ENCODE results near the gene SLIT3.

Gene SLIT3

DNA sequence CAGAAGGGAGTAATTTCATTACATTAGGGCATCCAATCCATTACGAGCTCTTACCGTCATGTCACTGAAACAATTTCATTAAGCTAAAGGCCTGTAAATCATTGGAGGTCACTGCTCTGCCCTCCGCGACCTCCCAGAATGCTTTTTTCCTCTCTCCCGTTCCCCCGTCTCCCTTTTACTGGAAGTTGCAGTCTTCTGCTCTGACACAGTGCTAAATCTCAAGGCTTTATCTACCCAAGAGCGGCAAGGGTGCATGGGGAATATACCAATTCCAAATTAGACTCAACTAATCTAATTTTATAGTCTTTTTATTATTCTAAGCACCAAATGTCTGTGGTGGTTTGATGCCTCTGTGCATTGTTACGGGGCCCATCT lies 456.0 kb downstream of the SLIT3 start:
- no peak for DNase-seq (ENCODE audit: low read depth in 4 of 4, low spot score in 1 of 4)

DNA sequence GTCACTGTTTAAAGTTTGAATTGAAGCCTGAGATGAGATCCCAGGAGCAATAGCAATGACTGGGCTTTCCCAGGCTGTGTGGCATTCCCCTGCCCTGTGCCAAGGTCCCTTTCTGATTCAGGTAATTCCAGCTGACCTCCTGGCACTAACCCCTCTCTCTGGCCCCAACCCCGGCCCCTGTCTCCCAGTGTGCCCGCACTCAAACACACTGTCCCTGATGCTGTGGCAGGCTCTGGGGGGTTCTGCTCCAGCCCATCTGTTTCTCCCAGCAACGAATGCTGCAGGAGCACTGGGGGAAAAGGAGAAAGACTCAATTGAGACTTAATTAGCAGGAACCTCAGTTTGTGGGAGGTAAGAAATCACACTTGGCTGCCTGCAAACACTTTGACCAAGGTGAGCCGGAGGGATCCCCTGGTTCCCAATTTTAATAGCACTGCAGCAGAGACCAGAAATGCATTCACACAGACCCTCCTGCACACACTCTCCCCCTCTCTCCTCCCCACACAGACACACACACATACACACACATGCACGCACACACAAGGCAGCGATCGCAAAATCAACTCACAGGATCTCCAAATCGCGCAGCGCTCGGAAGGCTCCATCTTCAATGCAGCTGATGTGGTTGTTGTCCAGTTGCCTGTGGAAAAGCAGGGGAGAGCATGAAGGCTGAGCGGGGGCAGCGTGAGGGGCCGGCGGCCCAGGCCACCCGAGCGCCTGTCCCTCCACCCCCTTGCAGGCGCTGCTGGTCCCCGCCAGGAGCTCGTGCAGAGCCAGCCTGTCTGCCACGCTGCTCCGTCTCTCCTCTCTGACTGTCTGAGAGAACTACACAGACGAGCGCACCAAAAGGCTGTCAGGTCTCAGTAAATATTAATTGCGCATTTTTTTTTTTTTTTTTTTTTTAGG lies 456.7 kb downstream of the SLIT3 start:
- DNase-seq (ENCODE audit: low read depth in 4 of 4, low spot score in 1 of 4) = no peak

DNA sequence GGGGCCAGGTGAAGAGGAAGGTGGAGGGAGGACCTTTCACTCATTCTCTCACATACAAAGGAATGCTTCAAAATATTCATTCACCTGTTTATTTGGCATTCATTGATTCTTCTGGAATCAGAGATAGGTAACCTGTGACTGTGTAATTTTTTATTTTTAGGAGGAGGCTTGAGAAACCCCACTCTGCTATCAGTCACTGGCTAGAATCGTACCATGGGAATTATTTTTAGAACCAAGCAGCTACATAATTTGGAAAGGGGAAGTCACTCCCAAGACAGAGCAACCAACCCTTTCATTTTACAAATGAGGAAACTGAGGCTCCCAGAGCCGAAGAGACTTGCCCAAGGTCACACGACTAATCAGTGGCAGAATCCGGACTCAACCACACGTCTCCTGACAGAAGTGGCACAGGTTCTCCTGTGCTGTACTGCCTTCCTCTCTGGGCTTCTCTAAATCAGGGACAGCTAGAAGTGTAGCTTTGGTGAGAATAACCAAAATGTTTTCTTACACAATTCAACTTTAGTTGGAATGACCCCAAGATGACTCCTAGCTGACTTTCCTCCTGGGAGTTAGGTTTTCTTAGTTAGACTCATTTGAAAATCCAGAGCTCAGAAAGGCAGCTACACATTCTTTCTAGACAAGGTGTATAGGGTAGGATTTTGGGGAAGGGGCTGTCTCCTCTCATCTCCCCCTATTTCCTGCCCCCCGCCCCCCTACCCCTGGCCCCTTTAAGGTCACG lies 457.5 kb downstream of the SLIT3 start:
- DNase-seq (ENCODE audit: low read depth in 4 of 4, low spot score in 1 of 4) = no peak

DNA sequence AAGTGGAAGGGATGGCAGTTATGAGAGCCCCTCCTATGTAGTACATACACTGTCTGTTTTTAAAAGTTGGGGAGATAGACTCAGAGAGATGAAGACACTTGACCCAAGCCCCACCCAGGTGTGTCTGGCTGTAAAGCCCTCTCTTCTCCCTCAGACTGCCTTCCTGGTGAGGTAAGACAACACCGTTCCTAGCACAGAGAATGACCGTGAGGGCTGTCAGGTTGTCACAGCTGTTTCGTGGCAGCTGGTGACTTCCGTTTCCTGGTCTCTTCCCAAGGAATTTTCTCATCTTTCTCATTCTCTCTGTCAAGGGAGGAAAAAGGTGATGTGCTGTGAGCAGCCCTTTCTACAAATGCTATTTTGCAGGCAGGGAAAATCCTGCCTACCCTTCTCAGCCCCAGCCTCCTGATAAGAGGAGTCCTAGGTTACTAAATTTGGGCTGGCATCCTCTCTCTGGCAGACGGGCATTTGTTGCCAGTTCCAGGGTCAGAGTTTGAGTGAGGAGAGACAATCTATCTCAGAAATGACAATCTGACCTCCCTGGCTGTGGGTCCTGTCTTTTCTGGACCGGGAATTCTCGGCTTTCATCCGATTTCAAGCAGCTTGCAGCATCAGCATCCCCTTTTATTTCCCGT lies 458.3 kb downstream of the SLIT3 start:
- no peak for DNase-seq (ENCODE audit: low read depth in 4 of 4, low spot score in 1 of 4)

DNA sequence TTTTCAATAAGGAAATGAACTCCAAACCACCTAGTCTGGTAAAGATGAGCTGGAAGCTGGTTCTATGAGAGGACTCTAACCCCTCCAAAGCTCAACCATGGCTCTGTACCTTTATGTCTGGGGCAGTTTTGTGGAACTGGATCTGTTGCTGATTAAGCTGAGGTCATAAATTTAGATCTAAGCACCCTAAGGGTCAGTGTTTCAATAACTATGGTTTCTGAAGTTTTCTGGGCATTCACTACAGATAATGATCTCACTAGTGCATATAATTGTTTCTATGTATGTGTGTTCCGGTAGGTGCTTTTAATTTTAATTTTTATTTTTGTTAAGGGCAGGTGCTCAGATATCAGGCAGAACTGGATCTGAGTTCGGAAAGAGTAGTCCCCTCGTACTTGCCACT lies 463.1 kb downstream of the SLIT3 start:
- no peak for DNase-seq (ENCODE audit: low read depth in 4 of 4, low spot score in 1 of 4)

DNA sequence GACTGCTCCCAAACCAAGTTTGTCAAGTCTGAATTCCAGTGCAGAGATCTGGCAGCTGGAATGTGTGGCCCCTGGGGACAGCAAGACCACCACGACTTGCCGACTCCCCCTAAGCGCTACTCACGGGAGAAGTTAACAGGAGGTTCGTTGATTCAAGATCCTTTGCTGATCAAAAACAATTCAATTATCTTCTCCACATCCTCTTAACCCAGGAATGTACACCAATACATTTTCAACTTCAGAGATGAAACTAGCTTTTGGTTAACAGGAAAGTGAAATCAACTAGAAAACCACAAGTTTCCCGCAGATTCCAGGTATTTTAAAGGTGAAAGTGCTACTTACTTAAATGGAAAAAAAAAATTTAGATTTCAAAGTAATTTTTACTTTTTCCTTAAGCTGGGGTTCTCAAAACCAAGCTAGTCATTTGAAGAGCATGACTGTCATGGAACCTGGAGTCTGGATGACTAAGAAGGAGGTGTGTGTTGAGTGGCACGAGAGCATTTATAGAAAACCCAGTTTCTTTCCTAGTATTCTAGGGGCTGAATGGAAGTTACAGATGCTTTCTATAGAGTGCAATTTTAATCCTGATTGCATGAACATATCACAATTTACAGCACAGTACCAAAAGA lies 464.2 kb downstream of the SLIT3 start:
- no peak for DNase-seq (ENCODE audit: low read depth in 4 of 4, low spot score in 1 of 4)

DNA sequence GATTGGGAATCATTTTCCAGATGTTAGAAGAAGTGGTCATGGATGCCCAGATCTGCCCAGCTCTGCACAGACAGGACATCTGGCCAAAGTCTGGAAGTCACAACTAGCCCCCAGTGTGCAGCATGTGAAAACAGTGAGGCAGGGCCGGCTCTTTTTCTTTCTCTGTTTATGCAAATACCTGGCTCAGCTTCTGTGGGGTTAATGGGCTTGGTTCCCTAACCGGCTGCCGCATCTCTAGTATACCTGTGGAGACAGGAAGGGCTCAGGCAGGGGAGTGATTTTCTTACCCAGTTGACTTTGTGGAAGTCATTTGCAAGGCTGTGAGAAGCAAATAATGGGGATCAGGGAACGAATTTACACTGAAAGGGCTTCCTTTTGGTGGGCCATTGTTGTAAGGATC lies 467.0 kb downstream of the SLIT3 start:
- no peak for DNase-seq (ENCODE audit: low read depth in 4 of 4, low spot score in 1 of 4)

DNA sequence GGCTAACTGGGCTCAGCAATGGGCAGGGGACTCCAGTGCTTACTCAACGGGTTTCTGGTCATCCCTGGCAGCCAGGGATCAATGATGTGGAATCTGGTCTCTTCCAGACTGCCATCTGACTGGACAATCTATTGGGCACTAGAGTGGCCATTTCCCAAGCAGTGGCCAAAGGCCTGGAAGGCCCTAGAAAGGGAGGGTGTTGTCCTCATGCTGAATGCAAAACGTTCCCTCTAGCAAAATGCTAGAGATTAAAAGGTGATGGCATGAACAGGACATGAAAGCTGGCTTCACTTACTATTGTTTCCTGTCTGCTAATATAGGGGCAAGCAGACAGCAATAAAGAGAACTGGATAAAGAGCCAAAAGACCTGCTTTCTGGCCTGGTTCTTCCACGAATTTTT lies 467.6 kb downstream of the SLIT3 start:
- no peak for DNase-seq (ENCODE audit: low read depth in 4 of 4, low spot score in 1 of 4)

DNA sequence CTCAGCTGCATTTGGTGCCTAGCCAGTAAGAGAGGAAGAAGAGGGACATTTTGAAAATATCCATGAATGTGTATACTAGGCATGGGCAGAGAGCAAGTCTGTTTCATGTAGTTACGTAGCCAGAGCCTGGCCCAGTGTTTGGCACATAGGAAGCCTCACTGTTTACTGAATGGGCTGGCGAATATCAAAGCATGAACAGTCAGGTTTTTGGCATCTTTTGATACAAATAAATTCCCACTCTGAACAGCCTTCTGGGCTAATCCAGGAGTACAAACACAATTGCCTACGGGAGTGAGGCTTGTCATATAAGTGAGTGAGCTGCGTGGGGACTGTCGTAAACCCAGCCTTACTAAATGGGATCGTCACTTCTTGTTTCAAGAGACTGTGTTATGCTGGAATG lies 468.6 kb downstream of the SLIT3 start:
- no peak for DNase-seq (ENCODE audit: low read depth in 4 of 4, low spot score in 1 of 4)

DNA sequence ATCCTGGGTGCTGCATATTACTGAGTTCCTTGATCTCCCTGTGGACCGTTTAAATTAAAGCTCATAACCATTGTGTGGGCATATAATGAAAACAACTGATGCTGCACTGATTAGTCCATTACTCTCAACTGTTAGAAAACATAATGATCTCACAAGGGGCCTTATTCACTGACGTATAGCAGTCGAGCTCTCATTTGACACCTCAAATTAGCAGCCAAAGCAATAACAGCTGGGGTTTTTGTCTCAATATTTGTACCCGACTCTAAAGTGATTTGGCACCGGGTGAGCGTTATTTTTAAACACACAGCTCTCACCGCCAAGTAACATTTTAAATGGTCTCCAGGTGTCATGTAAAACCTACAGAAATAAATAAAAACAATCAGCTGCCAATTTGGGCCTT lies 469.6 kb downstream of the SLIT3 start:
- no peak for DNase-seq (ENCODE audit: low read depth in 4 of 4, low spot score in 1 of 4)

DNA sequence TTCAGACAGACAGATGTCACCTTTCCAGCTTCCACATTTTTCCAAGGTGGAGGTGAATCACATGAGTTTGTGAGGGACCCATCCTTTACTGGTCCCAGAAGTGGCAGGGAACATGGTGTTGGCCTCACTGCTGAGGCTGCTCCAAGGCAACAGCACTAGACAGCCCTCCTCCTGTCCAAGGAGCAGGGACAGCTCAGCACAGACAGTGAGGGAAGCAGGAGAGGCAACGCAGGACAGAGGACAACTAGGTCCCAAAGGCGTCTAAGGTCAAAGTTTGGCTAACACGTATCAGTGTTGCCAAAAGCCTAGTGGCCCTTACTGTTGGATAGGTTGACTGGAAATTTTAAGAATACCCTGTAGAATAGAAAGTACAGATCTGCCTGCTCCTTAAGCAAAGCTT lies 470.1 kb downstream of the SLIT3 start:
- no peak for DNase-seq (ENCODE audit: low read depth in 4 of 4, low spot score in 1 of 4)

DNA sequence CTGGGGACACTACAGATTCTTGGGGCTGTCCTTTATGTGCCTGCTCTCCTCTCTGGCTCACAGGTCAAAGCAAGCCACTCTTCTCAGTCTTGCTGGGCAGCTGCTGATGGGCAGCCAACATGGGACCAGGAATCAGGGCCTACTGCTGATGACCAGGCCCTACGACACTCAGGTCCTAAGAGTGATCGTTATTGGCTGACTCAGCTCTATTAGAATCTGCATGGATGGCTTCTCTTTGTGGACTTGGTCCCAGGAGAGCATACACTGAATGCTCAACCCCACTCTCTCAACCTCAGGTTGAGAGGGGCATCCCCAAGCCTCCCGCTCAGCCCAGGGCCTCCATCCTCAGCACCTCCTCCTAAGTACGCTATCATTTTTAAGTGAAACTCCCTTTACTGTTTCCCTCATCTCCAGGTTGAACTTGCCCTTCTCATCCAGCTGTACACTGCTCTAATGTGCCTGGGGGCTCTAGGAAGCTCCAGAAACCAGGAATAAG lies 471.0 kb downstream of the SLIT3 start:
- no peak for DNase-seq (ENCODE audit: low read depth in 4 of 4, low spot score in 1 of 4)

DNA sequence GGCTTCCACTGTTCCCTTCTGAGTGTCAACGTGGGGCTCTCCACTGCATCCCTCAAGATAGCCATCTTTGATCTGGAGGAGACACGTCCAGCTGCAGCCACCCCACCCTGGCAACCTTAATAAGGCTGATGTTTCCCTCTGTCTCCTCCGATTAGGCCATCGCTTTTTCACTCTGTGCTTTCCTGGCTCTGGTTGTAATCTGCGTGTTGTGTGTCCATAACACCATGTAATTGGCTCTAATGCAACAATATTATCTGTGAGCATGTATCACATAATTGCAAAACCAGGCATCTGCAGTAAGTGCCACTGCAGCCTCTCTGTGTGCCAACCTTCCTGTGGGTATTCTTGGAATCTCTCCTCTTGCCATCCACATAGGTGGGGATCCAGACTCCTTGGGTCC lies 471.9 kb downstream of the SLIT3 start:
- no peak for DNase-seq (ENCODE audit: low read depth in 4 of 4, low spot score in 1 of 4)

DNA sequence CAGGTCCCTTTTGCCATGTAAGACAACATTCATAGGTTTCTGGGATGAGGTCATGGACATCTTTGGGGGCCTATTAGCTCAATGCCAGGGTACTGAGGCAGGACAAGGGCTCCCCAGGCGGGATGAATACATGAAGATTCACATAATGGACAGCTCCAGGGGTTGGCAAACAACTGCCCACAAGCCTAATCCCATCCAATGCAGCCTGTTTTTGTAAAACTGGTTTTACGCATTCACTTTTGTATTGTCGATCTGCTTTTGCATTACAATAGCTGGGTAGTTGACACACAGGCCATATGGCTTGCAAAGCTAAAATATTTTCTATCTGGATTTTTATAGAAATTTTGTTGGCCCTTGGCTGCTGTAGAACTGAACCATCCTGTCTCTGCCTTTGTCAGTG lies 473.3 kb downstream of the SLIT3 start:
- no peak for DNase-seq (ENCODE audit: low read depth in 4 of 4, low spot score in 1 of 4)

DNA sequence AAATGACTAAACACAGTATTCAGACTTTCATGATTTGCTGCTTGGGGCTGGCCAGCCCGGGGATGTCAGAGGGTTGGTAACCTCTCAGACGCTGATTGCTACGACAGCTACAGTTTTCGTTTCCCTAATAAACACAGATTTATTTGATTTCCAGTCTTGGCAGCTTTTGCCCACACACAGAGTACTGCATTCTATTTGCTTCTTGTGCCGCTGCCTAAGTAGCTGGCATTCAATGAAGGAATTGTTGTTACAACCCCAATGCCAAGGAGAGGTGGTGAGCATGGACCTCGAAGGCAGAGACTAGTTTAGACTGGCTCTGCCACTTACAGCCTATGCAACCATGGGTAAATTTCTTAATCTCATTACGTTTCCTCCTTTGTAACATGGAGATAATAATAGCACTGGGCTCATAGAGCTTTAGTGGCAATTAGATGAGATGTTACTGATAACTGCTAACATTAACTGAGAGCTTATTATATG lies 474.7 kb downstream of the SLIT3 start:
- DNase-seq (ENCODE audit: low read depth in 4 of 4, low spot score in 1 of 4) = no peak

DNA sequence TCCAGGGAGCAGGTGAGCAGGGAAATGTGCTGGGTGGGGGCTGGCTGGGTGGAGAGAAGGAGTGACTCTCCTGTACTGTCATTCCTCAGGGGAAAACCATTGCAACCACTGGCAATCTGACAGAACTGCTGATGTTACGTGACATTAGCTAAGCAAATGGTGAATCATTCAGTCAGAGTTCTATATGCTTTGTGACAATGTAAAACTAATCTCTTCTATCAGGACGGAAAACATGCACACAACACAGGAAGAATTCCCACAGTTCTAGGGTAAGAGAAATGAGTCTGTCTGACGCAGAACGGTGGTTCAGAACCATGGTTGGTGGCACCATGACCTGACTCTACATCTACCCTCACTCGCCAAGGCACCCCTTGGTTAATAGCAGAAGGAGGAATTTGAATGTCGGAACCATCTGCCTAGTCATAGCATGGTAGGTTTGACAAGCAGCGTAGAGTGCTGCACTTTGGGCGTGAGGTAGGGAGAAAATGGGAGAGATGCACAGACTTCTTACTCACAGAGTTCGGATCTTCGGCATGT lies 478.1 kb downstream of the SLIT3 start:
- DNase-seq (ENCODE audit: low read depth in 4 of 4, low spot score in 1 of 4) = no peak

DNA sequence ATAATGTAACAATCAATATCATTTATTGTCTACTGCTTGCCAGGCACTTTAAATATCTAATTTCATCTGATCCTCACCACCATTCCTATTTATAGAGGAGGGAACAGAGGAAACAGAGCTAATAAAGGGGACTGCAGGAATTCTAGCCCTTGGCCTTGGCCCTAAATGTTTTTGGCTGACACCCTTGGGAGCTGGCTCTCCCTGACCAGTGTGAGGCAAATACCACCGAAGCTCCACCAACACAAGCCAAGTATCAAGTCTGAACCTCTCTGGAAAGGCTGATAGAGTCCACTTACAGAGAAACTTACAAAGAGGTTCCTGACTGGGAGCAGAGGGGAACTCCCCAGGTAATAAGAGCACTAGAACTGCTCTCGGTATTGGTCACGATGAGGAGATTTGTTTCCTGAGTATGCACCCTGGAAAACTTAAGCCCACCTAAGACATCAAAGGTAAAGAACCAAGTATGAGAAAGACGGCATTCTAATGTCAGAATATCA lies 478.6 kb downstream of the SLIT3 start:
- no peak for DNase-seq (ENCODE audit: low read depth in 4 of 4, low spot score in 1 of 4)

DNA sequence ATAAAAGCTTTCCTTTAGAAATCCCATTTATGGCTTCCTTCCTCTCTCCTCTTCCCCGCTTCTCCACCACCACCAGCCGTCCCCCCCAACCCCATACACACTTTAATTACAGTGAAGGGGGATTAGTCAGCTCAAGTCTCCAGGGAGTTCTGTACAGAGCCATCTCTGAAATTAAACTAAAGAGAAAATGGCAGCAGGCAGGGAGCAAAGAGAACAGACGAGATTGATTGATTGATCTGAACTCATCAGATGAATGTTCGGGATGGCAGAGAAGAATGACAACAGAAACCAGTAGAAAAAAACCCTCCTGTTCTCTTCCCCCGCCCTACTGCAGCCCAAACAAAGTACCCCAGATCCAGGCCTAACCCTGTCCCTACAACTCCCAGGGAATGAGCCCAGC lies 480.1 kb downstream of the SLIT3 start:
- DNase-seq (ENCODE audit: low read depth in 4 of 4, low spot score in 1 of 4) = no peak

DNA sequence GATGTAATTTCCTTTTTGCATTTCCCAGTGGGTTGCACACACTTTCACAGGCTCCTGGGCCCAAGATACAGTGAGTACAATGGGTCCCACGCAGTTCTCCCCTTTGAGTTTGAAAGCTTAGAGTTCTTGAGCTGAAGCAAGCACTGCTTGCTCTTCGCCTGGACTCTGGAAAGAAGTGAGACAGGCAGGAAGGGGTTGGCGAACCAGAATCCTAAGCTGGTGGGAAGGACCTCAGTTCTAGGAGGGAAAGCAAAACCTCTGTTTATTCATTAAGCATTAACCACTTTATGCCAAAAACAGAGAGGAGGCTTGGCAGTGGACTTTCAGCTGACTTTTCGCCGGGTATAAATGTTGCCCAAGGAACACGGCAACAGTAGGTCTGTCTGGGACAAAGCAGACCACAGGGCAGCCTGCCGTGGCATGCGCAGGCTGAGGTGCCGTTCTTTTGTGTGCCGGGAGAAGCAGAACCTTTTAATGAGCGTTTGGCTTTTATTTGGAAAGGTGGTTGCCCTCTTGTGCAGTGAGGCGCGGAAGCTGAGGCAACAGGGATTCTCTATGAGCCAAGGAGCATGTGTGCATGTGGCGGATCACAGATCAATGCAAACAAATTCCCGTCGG lies 481.8 kb downstream of the SLIT3 start:
- DNase-seq (ENCODE audit: low read depth in 4 of 4, low spot score in 1 of 4) = no peak

DNA sequence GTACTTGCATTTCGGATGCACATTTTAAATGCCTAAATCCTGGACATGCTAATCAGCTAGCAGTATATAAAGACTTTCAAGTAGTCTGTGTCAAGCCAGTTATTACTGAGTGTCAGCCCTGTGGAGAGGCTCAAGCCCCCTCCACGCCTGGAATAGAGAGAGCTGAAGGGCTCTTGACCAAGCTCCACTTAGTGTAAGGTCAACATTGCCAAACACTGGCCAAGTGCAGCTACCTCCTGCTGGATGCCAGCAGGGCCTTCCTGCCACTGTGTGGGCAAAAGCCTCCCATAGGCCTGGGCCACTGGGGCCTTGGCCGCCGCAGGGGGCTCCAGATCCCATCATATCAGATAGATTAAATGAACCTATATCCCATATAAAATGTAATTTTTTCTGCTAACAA lies 482.4 kb downstream of the SLIT3 start:
- DNase-seq (ENCODE audit: low read depth in 4 of 4, low spot score in 1 of 4) = no peak
